H1 (cell line): ENCODE results near the gene MCM9. TPM values are rescaled to one million over a fixed set of nuclear protein-coding genes. Genes with fewer than 3 reads are reported as not detected.

Source experiments
- CTCF ChIA-PET: fragments of 300-600 bp; sonication (Branson Sonifier 250); formaldehyde crosslinking; loops from one replicate; lab custom pipeline; 2021; ENCODE audit not compliant: partially characterized antibody; lab: Charles Lee
- POLR2A ChIA-PET: fragments of 300-600 bp; sonication (Branson Sonifier 250); formaldehyde crosslinking; loops from one replicate; lab custom pipeline; 2021; ENCODE audit warnings: inconsistent platforms; ENCODE audit not compliant: partially characterized antibody; lab: Charles Lee
- DNase-seq, 2 experiments: peaks; one replicate each; pipeline versions ENCODE4 v3.0.0 to v3.0.0-alpha.2; 2010 to 2022; ENCODE audit warnings: low spot score in 2 of 2, low read depth in 1 of 2, mixed read lengths in 1 of 2
- FAIRE-seq: peaks from 2 replicates; lab custom pipeline; 2011; peaks lifted over from hg19 to GRCh38; lab: Jason Lieb, UNC
- H2AFZ ChIP-seq: 2 replicates; pipeline ENCODE4 v1.8.1; 2012; ENCODE audit warnings: low read length, inconsistent platforms
- H2AK5ac ChIP-seq: 2 replicates; pipeline ENCODE4 v1.6.1; 2013; ENCODE audit warnings: low read depth, low read length
- H2BK120ac ChIP-seq: replicated peaks from 2 replicates; pipeline ENCODE3; 2013; ENCODE audit warnings: low read depth, low read length, inconsistent platforms
- H2BK12ac ChIP-seq: 2 replicates; pipeline ENCODE4 v1.6.1; 2013; ENCODE audit warnings: low read depth, low read length
- H2BK15ac ChIP-seq: 2 replicates; pipeline ENCODE4 v1.6.1; 2013; ENCODE audit warnings: low read length
- H2BK20ac ChIP-seq: 2 replicates; pipeline ENCODE4 v1.6.1; 2013; ENCODE audit warnings: low read length
- H2BK5ac ChIP-seq: 2 replicates; pipeline ENCODE4 v1.6.1; 2013; ENCODE audit warnings: low read depth, low read length
- H3K14ac ChIP-seq: 2 replicates; pipeline ENCODE4 v1.6.1; 2013; ENCODE audit warnings: inconsistent platforms; ENCODE audit not compliant: insufficient read length
- H3K18ac ChIP-seq: 2 replicates; pipeline ENCODE4 v1.6.1; 2013; ENCODE audit warnings: low read length; ENCODE audit errors: extremely low read depth
- H3K23ac ChIP-seq: 2 replicates; pipeline ENCODE4 v1.6.1; 2013; ENCODE audit warnings: inconsistent platforms; ENCODE audit not compliant: insufficient read length
- H3K23me2 ChIP-seq: 2 replicates; pipeline ENCODE4 v1.6.1; 2013; ENCODE audit warnings: low read depth, low read length
- H3K27ac ChIP-seq: 2 replicates; pipeline ENCODE4 v1.6.1; 2011; ENCODE audit warnings: low read depth, low read length, inconsistent platforms
- H3K27me3 ChIP-seq, 4 experiments: replicated peaks in 1 of 4; 1 replicate in 1 of 4; 2 replicates in 3 of 4; pipeline versions ENCODE4 v1.6.1 to v1.8.1; 2011 to 2013; ENCODE audit warnings: low read length in 3 of 4, mild to moderate bottlenecking in 3 of 4, inconsistent platforms in 2 of 4, mixed read lengths in 2 of 4, moderate library complexity in 1 of 4; ENCODE audit not compliant: control insufficient read depth in 3 of 4, insufficient read depth in 3 of 4; ENCODE audit errors: extremely low read depth in 1 of 4
- H3K36me3 ChIP-seq, 4 experiments: 2 replicates each; pipeline versions ENCODE4 v1.6.1 to v1.8.1; 2011 to 2013; ENCODE audit warnings: mild to moderate bottlenecking in 4 of 4, low read length in 3 of 4, moderate library complexity in 2 of 4, control low read depth in 1 of 4, inconsistent platforms in 1 of 4; ENCODE audit not compliant: insufficient read depth in 4 of 4, control insufficient read depth in 2 of 4
- H3K4ac ChIP-seq: replicated peaks from 2 replicates; pipeline ENCODE3; 2013; ENCODE audit warnings: low read length, low read depth, mixed read lengths, inconsistent platforms; ENCODE audit not compliant: insufficient read length
- H3K4me1 ChIP-seq, 4 experiments: replicated peaks in 1 of 4; 1 replicate in 1 of 4; 2 replicates in 3 of 4; pipeline versions ENCODE4 v1.6.1 to v1.8.1; 2011 to 2013; ENCODE audit warnings: low read length in 3 of 4, inconsistent platforms in 2 of 4, mixed read lengths in 1 of 4; ENCODE audit not compliant: insufficient read depth in 4 of 4, control insufficient read depth in 3 of 4
- H3K4me2 ChIP-seq, 2 experiments: 2 replicates each; pipeline versions ENCODE4 v1.6.1 to v1.8.1; 2011 to 2013; ENCODE audit warnings: low read depth in 2 of 2, low read length in 2 of 2, control low read depth in 1 of 2, inconsistent platforms in 1 of 2, mild to moderate bottlenecking in 1 of 2; ENCODE audit not compliant: insufficient read depth in 1 of 2
- H3K4me3 ChIP-seq, 4 experiments: fragments of 200-600, 300-600 bp in 1 of 4; sonication (generic), shearing (Covaris generic), sonication (Bioruptor Twin) in 1 of 4; 2 replicates each; pipeline versions ENCODE4 v1.5.1 to v1.8.1; 2011 to 2016; ENCODE audit warnings: low read length in 4 of 4, low read depth in 3 of 4, control low read depth in 2 of 4, inconsistent platforms in 2 of 4, mild to moderate bottlenecking in 2 of 4, mixed read lengths in 1 of 4, moderate library complexity in 1 of 4; ENCODE audit not compliant: insufficient read depth in 2 of 4; ENCODE audit errors: extremely low read depth in 1 of 4
- H3K56ac ChIP-seq: replicated peaks from 2 replicates; pipeline ENCODE3; 2013; ENCODE audit warnings: low read depth, mild to moderate bottlenecking, mixed read lengths, low read length, inconsistent platforms; ENCODE audit not compliant: insufficient read length
- H3K79me1 ChIP-seq: 2 replicates; pipeline ENCODE4 v1.6.1; 2013; ENCODE audit warnings: low read depth, low read length, control low read depth
- H3K79me2 ChIP-seq, 2 experiments: 2 replicates each; pipeline versions ENCODE4 v1.6.1 to v1.8.1; 2012 to 2013; ENCODE audit warnings: low read length in 2 of 2, mild to moderate bottlenecking in 2 of 2, inconsistent platforms in 1 of 2; ENCODE audit not compliant: insufficient read depth in 2 of 2, control insufficient read depth in 1 of 2
- H3K9ac ChIP-seq, 4 experiments: replicated peaks in 1 of 4; 1 replicate in 1 of 4; 2 replicates in 3 of 4; pipeline versions ENCODE4 v1.6.1 to v1.8.1; 2011 to 2013; ENCODE audit warnings: low read depth in 3 of 4, low read length in 3 of 4, control low read depth in 2 of 4, mild to moderate bottlenecking in 2 of 4, moderate library complexity in 2 of 4, inconsistent platforms in 1 of 4; ENCODE audit errors: extremely low read depth in 1 of 4
- H3K9me3 ChIP-seq, 2 experiments: 2 replicates each; pipeline versions ENCODE4 v1.6.1 to v1.8.1; 2012 to 2013; ENCODE audit warnings: mild to moderate bottlenecking in 2 of 2, moderate library complexity in 2 of 2, control low read depth in 1 of 2, inconsistent platforms in 1 of 2, low read depth in 1 of 2, low read length in 1 of 2, mixed read lengths in 1 of 2; ENCODE audit not compliant: insufficient read depth in 2 of 2
- H4K20me1 ChIP-seq, 2 experiments: replicated peaks in 1 of 2; 2 replicates each; pipeline versions ENCODE3 to v1.8.1; 2011 to 2013; ENCODE audit warnings: inconsistent platforms in 2 of 2, low read length in 2 of 2, mild to moderate bottlenecking in 1 of 2; ENCODE audit not compliant: insufficient read depth in 2 of 2, control insufficient read depth in 1 of 2
- H4K5ac ChIP-seq: 2 replicates; pipeline ENCODE4 v1.6.1; 2013; ENCODE audit warnings: low read length, low read depth, mixed read lengths, inconsistent platforms; ENCODE audit not compliant: insufficient read length
- H4K8ac ChIP-seq: 2 replicates; pipeline ENCODE4 v1.8.0; 2013; ENCODE audit warnings: mild to moderate bottlenecking, moderate library complexity, low read length, inconsistent platforms; ENCODE audit not compliant: insufficient read depth; ENCODE audit errors: extremely low read depth
- H4K91ac ChIP-seq: replicated peaks from 2 replicates; pipeline ENCODE3; 2013; ENCODE audit warnings: low read length, mixed read lengths, inconsistent platforms; ENCODE audit not compliant: insufficient read length
- ASH2L ChIP-seq: fragments of 200-600, 300-600 bp; sonication (generic); IDR thresholded peaks from one replicate; pipeline ENCODE4 v1.7.1; 2017; ENCODE audit warnings: low read length
- BCL11A ChIP-seq, 2 experiments: IDR thresholded peaks; one replicate each; pipeline ENCODE4 v1.6.1; 2011; ENCODE audit warnings: low read depth in 2 of 2, low read length in 2 of 2, mild to moderate bottlenecking in 2 of 2
- CEBPB ChIP-seq: IDR thresholded peaks from 2 replicates; pipeline ENCODE4 v1.6.1; 2012; ENCODE audit warnings: low read depth, low read length
- CTBP2 ChIP-seq: IDR thresholded peaks from 2 replicates; pipeline ENCODE4 v1.7.0; 2011; ENCODE audit warnings: borderline replicate concordance, mild to moderate bottlenecking, moderate library complexity, mixed read lengths, low read length; ENCODE audit not compliant: insufficient read depth, insufficient read length
- EGR1 ChIP-seq: IDR thresholded peaks from 2 replicates; pipeline ENCODE4 v1.6.1; 2011; ENCODE audit warnings: low read depth, low read length, borderline replicate concordance
- HDAC6 ChIP-seq: IDR thresholded peaks from one replicate; pipeline ENCODE4 v1.7.1; 2012; ENCODE audit warnings: low read depth, mild to moderate bottlenecking, inconsistent platforms, low read length, moderate library complexity
- JUN ChIP-seq: IDR thresholded peaks from 2 replicates; pipeline ENCODE4 v1.6.1; 2011; ENCODE audit warnings: low read depth, mild to moderate bottlenecking, improper control_type of control experiment, low read length
- NANOG ChIP-seq: IDR thresholded peaks from 2 replicates; pipeline ENCODE4 v1.6.1; 2011; ENCODE audit warnings: low read length, low read depth, mild to moderate bottlenecking, inconsistent platforms; ENCODE audit not compliant: insufficient read depth, poor library complexity, severe bottlenecking
- RNF2 ChIP-seq: fragments of 200-900, 300-1000 bp; sonication (generic); IDR thresholded peaks from 2 replicates; pipeline ENCODE4 v1.7.1; 2016; ENCODE audit warnings: borderline replicate concordance, low read depth, mild to moderate bottlenecking, antibody characterized with exemption, low read length; ENCODE audit not compliant: poor library complexity, severe bottlenecking; ENCODE audit errors: missing control alignments
- SIRT6 ChIP-seq: IDR thresholded peaks from one replicate; pipeline ENCODE4 v1.7.1; 2012; ENCODE audit warnings: low read length, inconsistent platforms
- SUZ12 ChIP-seq: fragments of 200-600 bp; sonication (generic); IDR thresholded peaks from 2 replicates; pipeline ENCODE4 v1.6.1; 2012; ENCODE audit warnings: mild to moderate bottlenecking, inconsistent platforms, low read length, moderate library complexity, mixed read lengths
- TCF12 ChIP-seq: IDR thresholded peaks from 2 replicates; pipeline ENCODE4 v1.6.1; 2011; ENCODE audit warnings: low read depth, mild to moderate bottlenecking, low read length
- WGBS, 2 experiments: shearing (Covaris generic) in 1 of 2; methylation state at CpG; one replicate each; pipeline versions ENCODE4 v1.1.6 to v1.1.7; 2013 to 2015; ENCODE audit warnings: low lambda C conversion rate in 2 of 2, mixed read lengths in 2 of 2, inconsistent platforms in 1 of 2, low coverage in 1 of 2, missing lambda C conversion rate in 1 of 2; ENCODE audit not compliant: insufficient replicate concordance in 2 of 2, insufficient coverage in 1 of 2, insufficient read length in 1 of 2; ENCODE audit errors: extremely low coverage in 1 of 2, missing lambda C conversion rate in 1 of 2; 5-methylcytosine and 5-hydroxymethylcytosine counted together
- polyA plus RNA-seq, 7 experiments: library from polyadenylated mRNA; depleted of rRNA in 3 of 7; stranded (reverse) in 5 of 7; unstranded in 2 of 7; fragments of >200 nt in 5 of 7; fragments of 200-250 nt in 2 of 7; gene quantifications; 1 replicate in 5 of 7; 2 replicates in 1 of 7; 4 replicates in 1 of 7; pipeline versions ENCODE4 v1.2.1 to v1.2.3, GENCODE V29; 2011 to 2013; ENCODE audit warnings: missing spikeins in 2 of 7, mixed read lengths in 2 of 7
- total RNA-seq: library from RNA; stranded (reverse); fragmentation: NEBNext Ultra II Directional; extraction: Animal tissue kit (Norgen Biotek cat#: 25700); gene quantifications from 2 replicates; pipeline ENCODE4 v1.2.1, GENCODE V29; 2021

The MCM9 gene
- total and polyA plus RNA-seq, 2 of the 8 experiments (the other 6 are each of a cell fraction or from before 2014, with no cell fraction given): 3.7 to 11.4 TPM

DNA sequence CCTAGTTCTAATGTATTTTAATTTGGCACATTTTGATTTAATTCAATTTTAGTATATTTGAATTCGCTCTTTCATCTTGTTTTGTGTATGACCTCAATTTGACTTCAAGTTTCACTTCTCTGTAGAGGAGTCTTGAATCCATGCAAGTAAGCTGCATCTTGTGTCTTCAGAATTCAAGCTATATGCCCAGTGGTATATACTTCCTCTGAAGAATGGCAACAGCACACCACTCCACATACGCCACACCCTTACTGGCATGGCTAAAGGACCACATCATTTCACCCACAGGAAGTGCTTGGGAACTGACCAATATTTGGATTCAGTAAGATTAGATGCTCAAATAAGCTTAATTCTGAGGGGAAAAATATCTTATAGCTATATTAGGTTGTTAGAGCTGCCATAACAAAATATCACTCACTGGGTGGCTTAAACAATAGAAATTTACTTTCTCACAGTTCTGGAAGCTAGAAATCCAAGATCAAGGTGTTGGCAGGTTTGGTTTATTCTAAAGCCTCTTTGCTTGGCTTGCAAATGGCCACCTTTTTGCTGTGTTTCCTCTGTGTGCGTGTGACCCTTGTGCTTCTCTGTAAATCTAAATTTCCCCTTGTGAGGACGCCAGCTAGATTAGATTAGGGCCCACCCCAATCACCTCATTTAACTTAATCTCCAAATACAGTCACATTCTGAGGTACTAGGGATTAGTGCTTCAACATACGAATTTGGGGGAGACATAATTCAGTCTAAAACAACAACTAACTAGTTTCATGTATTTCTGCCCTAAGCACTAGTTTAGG is 43.8 kb downstream of the MCM9 start:
- no peak for FAIRE-seq
- no peak overlapping the region for H3K56ac ChIP-seq
- no peaks in the 10 kb centered on the region for H4K20me1 ChIP-seq
- no peak overlapping the region for H2BK15ac ChIP-seq
- no peak overlapping the region for H3K4ac ChIP-seq
- H3K23ac ChIP-seq: no peak overlapping the region
- 92% methylated on average over 5 of the region's 5 CpGs; no CpG with 5 or more reads in 1 of the 2 experiments for WGBS, 2 experiments
- no peak overlapping the region for H2BK12ac ChIP-seq
- H2AK5ac ChIP-seq: no peak overlapping the region
- H3K9me3 ChIP-seq: no peaks in the 10 kb centered on the region
- no peak overlapping the region for H4K5ac ChIP-seq
- H4K91ac ChIP-seq: no peak overlapping the region
- H2BK20ac ChIP-seq: no peak overlapping the region
- H3K79me2 ChIP-seq: peaks cover 0 to 29% of the 10 kb centered on the region in 2 experiments; a peak in 3 of 4 replicates
- no peak overlapping the region for H2BK120ac ChIP-seq
- peaks cover 2 to 8% (median 3%) of the 10 kb centered on the region in 4 experiments; a peak in 4 of 7 replicates for H3K4me1 ChIP-seq
- no peaks in the 10 kb centered on the region for H3K36me3 ChIP-seq
- no peaks in the 10 kb centered on the region for H3K27me3 ChIP-seq
- H2AFZ ChIP-seq: no peak overlapping the region
- H4K8ac ChIP-seq: no peak overlapping the region
- H3K4me2 ChIP-seq: no peak overlapping the region
- H3K27ac ChIP-seq: no peak overlapping the region
- H3K14ac ChIP-seq: no peak overlapping the region
- POLR2A ChIA-PET: interaction anchor here (1.9 kb wide), 1 partner anchor 9 kb away, joined by 8 read pairs; no protein-coding TSS in a partner anchor
- peaks cover 2% of the 10 kb centered on the region; the same call in 1 of the 2 replicates for H3K79me1 ChIP-seq
- H3K18ac ChIP-seq: no peak overlapping the region
- no peak overlapping the region for H3K4me3 ChIP-seq
- H3K9ac ChIP-seq: no peak overlapping the region
- H3K23me2 ChIP-seq: 0 out of 2 replicates have a peak, but pooled peaks cover 3% of the 10 kb centered on the region
- DNase-seq: no peak
- CTCF ChIA-PET: interaction anchor here (2.0 kb wide), 1 partner anchor 10 kb away, joined by 8 read pairs; no protein-coding TSS in a partner anchor
- H2BK5ac ChIP-seq: no peak overlapping the region
- TF ChIP-seq SUZ12 (no peak), NANOG (no peak), HDAC6 (no peak), CEBPB (no peak), SIRT6 (no peak), TCF12 (no peak), ASH2L (no peak), RNF2 (no peak), CTBP2 (no peak), JUN (no peak), EGR1 (no peak), BCL11A (IDR thresholded peaks at IDR 0.05; ENCODE audit: low read depth in 2 of 2, low read length in 2 of 2) (no peak)
